ENCODE measurements around the gene DNAJB6.

Gene DNAJB6

DNA sequence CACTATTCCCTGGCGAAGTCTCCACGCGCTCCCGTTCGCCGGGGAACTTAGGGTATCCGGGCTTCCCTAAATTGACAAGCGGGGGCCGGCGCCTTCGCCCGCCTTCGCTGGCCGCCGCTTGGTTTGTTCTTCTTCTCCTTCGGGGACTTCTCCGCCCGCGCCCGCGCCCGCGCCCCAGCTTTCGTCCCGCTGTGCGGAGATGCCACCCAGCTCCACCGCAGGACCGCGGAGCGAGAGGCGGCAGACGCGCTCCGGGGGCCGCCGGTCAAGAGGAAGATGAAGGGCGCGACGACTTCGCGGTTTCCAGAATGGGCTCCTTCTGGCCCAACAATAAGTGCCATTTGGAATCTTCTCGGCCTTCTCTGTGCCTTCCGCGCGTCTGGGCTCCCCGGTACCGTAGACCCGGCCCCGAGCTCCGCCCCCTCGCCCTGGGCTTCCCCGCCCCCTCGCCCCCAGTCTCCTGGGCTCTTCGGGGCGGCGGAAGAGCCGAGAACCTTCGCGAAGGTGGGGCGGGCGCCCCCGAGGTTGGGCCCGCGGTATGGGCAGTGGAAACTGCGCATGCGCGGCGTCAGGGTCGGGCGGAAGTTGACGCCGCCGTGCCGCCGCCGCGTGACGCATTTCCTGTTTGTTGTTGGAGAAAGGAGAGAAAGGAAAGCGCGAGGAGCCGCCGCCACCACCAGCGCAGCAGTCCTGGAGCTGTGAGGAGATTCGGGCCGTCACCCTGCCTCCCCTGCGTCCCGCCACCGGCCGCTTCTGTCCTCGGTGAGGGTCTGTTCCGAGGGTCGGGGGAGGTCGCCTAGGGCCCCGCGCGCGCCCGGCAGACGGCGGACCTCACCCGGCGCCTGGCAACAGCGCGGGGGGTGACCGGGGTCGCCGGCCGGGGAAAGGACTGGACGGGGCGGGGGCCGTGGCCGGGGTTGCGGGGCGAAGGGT, at the start of gene DNAJB6:
Gene DNAJB6 (plus strand): TSS at position 622 of the 933 bp plus-strand sequence. CDS start 21,569 bp downstream, outside the sequence.
- peak; percentile 89 for DNase-seq (ENCODE audit: low spot score)

- no peak for DNase-seq (ENCODE audit: low spot score)
These were observed 45.3 kb upstream of the DNAJB6 start for GRCh38 chr7:157291404-157292080.

DNA sequence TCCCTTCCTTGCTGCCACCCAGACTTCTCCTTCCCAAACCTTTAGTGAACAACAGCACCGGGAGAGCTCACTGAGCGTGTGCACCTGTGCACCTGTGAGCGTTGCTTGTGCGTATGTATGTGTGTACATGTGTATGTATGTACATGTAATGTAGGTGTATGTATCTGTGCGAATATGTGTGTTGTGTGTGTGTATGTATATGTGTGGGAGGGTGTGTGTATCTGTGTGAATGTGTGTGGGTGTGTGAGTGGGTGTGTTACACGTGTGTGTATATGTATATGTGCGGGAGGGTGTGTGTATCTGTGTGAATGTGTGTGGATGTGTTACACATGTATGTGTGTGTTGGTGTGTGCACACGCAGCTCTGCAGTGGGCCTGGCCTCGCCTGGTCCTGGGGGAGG, 44.5 kb upstream of the DNAJB6 start:
- DNase-seq (ENCODE audit: low spot score) = no peak

DNA sequence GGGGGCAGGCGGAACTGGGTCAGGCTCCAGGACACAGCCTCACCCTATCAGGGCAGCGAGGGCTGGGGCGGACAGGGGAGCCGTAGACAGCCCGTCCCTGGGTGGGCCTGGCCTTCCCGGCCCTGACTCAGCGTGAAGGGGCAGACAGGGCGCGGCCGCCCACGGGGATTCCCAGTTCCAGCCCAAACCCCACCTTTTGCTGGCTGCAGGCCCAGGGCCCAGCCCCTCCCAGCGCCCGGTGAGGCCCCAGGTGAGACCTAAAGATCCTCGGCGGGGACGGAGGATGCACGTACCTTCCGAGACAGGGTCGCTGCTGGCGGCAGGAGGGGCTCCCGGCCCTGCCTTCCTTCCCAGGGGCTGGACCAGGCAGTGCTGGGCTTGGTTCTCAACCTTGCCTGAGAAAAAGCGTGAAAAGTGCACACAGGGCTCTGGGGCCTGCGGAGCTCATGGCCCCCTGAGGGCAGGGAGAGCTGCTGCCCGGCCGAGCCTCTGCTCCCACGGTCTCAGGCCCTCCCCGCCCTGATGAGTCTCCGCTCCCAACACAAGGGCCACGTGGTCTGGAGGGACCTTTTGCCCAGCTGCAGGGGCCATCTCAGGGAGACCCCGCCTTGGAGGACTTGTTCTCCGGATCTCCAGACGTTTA, 43.9 kb upstream of the DNAJB6 start:
- DNase-seq (ENCODE audit: low spot score) = no peak

DNA sequence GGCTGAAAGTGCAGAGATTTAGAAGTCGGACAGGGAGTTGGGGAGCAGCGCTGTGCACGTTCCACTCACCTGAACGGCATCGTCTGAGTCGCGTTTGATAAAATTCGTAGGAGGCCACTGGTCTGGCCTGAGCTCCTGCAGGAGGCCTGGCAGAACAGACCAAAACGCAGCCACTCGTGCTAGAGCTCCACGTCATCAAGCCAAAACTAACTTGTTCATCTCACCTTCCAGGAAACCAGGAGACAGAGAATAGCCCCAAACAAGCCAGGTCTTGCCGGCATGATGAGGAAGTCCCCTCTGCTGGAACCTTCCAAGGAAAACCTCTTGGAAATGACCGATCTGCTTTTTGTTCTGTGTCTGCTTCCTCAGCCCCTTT, 43.4 kb upstream of the DNAJB6 start:
- no peak for DNase-seq (ENCODE audit: low spot score)

DNA sequence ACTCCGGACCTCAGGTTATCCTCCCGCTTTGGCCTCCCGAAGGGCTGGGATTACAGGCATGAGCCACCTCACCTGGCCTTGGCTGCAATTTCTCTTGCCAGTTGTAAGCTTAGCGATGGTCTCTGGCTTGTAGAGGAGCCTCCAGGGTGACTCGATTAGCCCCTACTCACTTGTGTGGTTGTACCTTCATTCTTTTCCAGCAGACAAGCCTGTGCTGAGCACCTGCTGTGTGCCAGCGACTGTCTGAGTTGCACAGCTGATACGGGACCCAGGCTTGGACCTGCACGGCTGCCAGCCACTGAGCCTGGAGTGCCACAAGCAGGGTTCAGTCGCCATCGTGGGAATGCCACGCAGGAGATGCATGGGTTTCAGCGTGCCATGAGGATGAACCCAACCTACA, 42.0 kb upstream of the DNAJB6 start:
- DNase-seq (ENCODE audit: low spot score) = no peak

- no peak for DNase-seq (ENCODE audit: low spot score)
These were observed 41.5 kb upstream of the DNAJB6 start for GRCh38 chr7:157295338-157295737.

- DNase-seq (ENCODE audit: low spot score) = no peak
These were observed 39.6 kb upstream of the DNAJB6 start for GRCh38 chr7:157297185-157297584.

DNA sequence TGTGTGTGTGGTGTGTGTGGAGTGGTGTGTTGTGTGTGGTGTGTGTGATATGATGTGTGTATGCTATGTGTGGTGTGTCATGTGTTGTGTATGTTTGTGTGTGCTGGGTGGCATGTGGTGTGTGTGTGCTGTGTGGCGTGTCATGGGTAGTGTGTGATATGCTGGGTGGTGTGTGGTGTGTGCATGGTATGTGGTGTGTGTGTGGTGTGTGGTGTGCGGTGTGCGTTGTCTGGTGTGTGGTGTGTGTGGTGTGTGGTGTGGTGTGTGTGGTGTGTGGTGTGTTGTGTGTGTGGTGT, 37.5 kb upstream of the DNAJB6 start:
- no peak for DNase-seq (ENCODE audit: low spot score)

DNA sequence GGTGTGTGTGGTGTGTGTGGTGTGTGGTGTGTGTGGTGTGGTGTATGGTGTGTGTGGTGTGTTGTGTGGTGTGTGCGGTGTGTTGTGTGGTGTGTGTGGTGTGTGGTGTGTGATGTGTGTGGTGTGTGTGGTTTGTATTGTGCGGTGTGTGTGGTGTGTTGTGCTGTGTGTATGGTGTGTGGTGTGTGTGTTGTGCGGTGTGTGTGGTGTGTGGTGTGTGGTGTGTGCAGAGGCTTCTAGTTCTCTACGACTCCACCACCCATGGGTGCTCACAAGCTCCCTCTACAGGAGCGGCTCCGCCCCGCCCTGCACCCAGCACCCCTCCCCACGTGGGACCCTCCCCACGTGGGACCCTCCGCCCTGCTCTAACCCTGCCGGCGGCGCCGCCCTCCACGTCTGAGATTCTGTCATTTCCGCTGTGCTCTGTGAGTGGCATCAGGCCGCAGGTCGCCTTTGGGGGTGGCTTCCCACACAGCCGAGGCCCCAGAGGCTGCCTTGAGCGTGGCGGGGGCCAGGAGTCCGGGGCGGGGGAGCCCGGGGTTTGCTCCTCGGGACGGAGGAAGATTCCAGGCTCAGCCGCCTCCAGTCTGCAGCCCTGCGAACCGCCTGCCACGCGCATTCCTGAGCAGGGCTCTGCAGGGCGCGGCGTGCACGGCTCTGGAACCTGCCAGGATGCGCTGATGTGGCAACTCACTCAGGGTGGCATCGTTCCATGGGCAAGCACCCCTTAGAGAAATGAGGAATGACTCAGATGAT, 37.0 kb upstream of the DNAJB6 start:
- DNase-seq (ENCODE audit: low spot score) = no peak

DNA sequence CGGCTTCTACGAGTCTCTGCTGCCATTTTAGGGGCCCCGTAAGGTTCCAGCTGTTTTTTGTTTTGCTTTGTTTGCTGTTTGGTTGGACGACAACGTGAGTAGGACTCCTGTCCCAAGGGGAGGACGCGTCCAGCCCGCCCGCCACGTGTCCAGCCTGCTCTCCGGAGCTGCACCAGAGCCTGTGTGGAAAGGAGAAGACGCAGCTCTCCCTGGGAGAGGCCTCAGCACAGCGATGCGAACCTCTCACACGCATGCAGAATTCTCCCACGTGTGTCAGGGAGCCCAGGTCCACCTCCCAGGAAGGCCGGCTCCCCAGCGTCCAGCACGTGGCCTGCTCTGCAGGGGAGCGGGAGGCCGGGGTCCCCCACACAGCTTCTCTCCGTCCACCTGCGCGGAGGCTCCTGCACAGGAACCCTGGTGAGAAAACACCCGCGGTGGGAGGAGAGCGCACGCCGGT, 36.4 kb upstream of the DNAJB6 start:
- DNase-seq (ENCODE audit: low spot score) = no peak

GRCh38 chr7:157301610-157302120, 35.1 kb upstream of the DNAJB6 start:
- no peak for DNase-seq (ENCODE audit: low spot score)

DNA sequence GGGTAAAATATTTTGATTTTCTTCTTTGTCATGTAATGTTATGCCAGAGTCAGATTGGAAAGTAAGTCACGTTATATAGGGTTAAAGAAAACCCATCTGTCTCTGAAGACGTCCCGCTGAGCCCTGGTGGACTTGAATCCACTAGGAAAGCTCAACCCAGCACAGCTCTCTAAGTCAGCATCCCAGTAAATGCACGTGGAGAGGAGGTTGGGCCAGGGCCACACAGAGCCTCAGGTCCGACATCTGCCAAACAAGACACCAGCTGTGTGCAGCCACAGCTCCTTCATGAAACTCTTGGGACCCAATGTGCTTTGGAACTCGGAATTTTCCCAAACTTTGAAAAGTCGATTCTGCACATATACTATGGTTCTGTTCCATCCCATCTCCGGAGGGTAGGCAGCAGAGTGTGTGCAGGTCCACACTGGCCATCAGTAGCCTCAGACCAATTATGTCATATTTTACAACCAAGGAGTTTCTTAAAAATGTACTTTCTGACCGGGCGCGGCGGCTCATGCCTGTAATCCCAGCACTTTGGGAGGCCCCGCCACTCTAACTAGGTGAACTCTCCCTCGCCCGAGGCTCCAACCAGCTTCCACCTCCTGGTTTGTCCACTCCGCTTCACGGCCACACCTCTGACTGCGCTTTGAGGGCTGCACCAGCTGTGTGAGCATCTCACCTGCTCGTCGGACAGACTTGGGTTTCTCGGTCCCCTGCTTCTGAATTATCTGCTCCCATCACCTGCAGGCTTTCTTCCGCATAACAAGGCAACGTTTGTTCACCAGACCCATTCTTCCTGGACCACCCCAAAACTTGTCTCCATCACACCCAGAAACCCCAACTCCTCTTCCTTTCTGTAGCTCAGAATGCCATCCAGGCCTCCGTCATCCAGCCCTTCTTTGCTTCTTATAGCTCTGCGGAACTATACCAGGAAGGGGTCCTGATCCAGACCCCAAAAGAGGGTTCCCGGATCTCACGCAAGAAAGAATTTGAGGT, 29.7 kb upstream of the DNAJB6 start:
- DNase-seq (ENCODE audit: low spot score) = no peak

DNA sequence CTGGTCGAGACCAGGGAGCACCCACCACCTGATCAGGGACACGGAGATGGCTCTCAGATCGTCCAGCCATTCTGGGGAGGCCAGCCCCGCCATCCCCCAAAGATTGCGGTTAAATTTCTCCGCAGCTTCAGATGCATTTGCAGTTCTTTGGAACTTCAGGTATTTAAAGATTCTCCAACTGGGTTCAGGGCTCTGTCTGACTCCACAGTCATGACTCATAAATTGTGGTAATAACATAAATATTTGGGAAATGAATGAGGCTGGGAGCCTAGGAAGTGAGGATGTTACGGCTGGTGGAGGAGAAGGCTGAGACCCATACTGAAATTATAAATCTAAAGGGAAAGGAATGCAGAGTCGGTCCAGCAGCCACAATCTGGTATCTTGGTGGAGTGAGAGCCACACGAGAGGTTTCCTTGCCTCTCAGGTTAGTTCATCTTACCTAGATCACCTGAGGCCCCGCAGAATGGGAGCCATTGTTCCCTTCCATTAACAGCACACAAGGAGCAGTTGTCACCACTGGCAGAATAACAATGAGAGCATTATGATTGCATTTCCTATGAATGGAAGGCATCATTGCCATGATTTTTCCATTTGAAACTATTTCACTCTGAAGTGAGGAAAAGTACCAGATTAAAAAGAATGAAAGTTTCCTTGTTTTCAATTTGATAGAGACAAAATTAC, 26.7 kb upstream of the DNAJB6 start:
- DNase-seq (ENCODE audit: low spot score) = no peak

GRCh38 chr7:157310676-157311185, 26.1 kb upstream of the DNAJB6 start:
- no peak for DNase-seq (ENCODE audit: low spot score)

- DNase-seq (ENCODE audit: low spot score) = no peak
These were observed 23.9 kb upstream of the DNAJB6 start for GRCh38 chr7:157312941-157313340.

DNA sequence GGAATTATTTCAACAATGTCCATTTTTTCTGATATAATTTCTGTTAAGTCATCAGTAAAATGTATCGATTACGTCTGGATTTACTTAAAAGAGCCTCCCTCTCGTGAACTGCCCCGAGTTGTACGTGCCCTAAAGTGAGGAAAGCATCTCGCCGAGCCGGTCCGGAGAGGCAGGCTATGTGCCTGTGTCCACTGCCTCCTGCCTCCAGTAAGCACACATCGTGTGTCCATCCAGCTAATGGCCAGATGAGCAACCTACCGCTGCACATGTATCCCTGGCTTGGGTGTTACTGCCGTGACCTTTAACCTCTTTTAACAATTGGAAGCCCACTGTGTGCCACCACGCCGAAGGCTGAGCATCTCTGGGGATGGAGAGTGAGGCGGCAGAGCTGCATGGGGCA, 23.2 kb upstream of the DNAJB6 start:
- no peak for DNase-seq (ENCODE audit: low spot score)

DNA sequence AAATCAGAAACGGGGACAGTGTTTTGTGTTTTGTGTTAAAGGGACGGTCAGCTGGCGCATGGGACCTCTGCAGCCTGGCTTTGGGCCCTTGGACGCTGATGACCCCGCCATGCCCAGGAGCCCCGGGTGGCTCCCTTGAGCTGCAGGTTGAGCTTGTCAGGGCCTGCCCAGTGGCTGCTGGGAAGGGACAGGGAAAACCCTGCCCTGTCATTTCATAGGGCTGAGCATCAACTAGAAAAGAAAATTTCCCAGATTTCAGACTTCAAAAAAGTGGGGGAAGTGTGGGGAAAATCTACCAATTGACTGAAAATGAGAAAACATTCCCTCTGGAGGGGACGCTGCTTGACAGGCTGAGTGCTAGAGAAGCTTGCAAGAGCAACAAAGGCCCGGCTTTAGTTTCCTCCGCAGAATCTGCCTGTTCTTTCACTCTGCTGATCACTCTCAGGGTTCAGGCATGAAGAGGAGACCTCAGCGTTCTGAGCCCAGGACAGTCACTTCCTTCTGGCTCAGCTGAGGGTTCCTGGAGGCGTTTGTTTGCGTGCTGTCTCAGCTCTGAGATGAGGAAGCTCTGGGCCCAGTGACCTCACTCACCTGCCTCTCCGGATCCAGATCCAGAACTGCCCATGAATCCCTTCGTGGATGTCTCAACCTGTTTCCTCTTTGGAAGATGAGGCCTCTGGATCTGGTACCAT, 18.6 kb upstream of the DNAJB6 start:
- DNase-seq (ENCODE audit: low spot score) = no peak

GRCh38 chr7:157320608-157320980, 16.2 kb upstream of the DNAJB6 start:
- no peak for DNase-seq (ENCODE audit: low spot score)

Data from HuH-7.5 (cell line).